ENCODE measurements around the gene ATAD3B.
"Not testable (repeated sequence)": the region's sequence is repeated elsewhere in the genome, so short reads cannot be mapped to it uniquely, and the experiment has no call there.

Gene ATAD3B

DNA sequence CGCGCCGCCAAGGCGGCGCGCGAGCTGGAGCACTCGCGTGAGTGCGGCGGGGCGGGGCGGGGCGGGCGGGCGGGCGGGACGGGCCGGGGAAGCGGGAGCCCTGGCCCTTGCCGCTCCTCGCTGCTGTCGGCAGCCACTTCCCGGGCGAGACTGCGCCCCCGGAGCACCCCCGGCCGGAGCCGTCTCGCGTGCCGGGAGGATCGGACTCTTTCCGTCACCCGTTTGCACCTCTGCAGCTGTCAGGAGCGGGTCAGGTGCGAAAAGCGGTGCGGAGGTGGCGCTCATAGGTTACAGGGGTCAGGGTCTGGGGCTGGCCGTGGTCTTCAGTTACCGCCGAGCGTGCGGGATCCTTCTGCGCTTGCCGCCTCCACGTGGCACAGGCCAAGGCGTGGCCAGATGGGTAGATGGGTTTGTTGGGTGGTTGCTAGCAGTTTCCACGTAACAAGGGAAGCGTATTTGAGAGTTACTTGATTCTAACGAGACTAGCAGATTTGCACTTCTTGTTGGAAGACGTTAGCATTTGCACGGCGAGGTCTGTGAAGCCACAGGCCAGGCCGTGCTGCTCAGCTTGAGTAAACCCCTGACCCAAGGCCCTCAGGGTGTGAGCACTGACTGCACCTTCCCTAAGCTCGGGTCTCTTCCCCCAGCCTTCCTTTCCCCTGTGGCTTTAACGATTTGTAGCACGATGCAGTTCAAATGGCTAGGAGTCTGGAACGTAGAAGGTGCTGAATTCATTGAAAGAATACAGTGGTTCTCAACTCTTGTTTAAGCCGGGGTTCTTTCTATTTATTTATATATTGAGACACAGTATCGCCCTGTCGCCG is 700 bp downstream of the ATAD3B start:
- Histone ChIP-seq H3K4me3 (ENCODE audit: low read depth, low read length) (peak overlapping the region; percentile 97), H3K36me3 (ENCODE audit: control insufficient read depth in 2 of 2, insufficient read depth in 1 of 2, low read length in 2 of 2) (peaks cover 6 to 22% of the 10 kb centered on the region in 2 experiments; a peak in 2 of 3 replicates), H3K27ac (ENCODE audit: extremely low read depth, low read depth, low read length) (peak overlapping the region; percentile 22; the same call in 1 of the 2 replicates)
- H3K9me3 ChIP-seq (ENCODE audit: control insufficient read depth, insufficient read depth, low read depth, low read length); POLR2A ChIA-PET; H3K4me1 ChIP-seq (ENCODE audit: control insufficient read depth, insufficient read depth, low read length): not testable (repeated sequence)
- TF ChIP-seq ZBTB48 (tag by site-specific recombination; IDR thresholded peaks at IDR 0.05) = 0 out of 2 replicates have a peak, but pooled peaks have one; percentile 30
- CTCF ChIA-PET = interaction anchor here (0.9 kb wide), 1 partner anchor 31 kb away, joined by 4 read pairs; no protein-coding TSS in a partner anchor

DNA sequence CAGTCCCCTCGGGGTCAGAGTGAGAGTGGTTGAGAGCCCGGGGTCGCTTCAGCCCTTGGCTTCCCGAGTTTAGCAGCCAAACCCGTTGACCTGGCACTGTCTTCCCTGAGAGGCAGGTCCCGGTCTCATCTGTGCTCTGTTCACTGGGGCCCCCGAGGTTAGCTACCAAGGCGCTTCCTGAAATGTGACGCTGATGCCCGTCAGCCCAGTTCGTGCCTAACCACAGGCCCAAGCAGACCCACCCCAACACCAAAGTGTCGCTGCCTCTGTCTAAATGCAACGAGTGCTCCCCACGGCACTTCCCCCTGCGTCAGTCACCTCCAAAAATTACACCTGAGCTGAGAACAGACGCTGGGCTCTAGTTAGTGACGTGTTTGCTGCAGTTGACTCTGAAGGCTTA is 4.4 kb downstream of the ATAD3B start:
- CTCF ChIA-PET; H3K27ac ChIP-seq (ENCODE audit: extremely low read depth, low read depth, low read length); H3K9me3 ChIP-seq (ENCODE audit: control insufficient read depth, insufficient read depth, low read depth, low read length); POLR2A ChIA-PET; H3K4me1 ChIP-seq (ENCODE audit: control insufficient read depth, insufficient read depth, low read length); H3K4me3 ChIP-seq (ENCODE audit: low read depth, low read length): not testable (repeated sequence)
- H3K36me3 ChIP-seq (ENCODE audit: control insufficient read depth in 2 of 2, insufficient read depth in 1 of 2, low read length in 2 of 2) = peaks cover 21 to 52% of the 10 kb centered on the region in 2 experiments; a peak in 2 of 3 replicates

DNA sequence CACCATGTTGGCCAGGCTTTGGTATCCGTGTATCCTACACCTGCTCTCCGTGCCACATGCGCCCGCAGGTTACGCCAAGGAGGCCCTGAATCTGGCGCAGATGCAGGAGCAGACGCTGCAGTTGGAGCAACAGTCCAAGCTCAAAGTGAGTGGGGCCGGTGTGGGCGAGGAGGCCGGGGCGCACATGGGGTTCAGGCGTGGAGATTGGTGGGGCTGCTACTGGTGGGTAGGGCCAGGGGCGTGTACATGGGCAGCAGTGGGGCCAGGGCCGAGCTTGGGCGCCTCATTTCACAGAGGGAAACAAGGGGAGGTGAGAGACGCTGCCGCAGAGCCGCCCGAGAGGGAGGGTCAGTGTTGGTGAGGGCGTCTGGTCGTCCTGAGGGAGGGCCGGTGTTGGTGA is 5.6 kb downstream of the ATAD3B start:
- Histone ChIP-seq H3K36me3 (ENCODE audit: control insufficient read depth in 2 of 2, insufficient read depth in 1 of 2, low read length in 2 of 2) (peaks cover 21 to 59% of the 10 kb centered on the region in 2 experiments; a peak in 2 of 3 replicates), H3K27ac (ENCODE audit: extremely low read depth, low read depth, low read length) (no peak overlapping the region), H3K9me3 (ENCODE audit: control insufficient read depth, insufficient read depth, low read depth, low read length) (no peaks in the 10 kb centered on the region), H3K4me3 (ENCODE audit: low read depth, low read length) (no peak overlapping the region), H3K4me1 (ENCODE audit: control insufficient read depth, insufficient read depth, low read length) (no peaks in the 10 kb centered on the region)
- TF ChIP-seq ZNF221 (tag by site-specific recombination; IDR thresholded peaks at IDR 0.05; ENCODE audit: borderline replicate concordance) (no peak), ZFHX2 (tag by site-specific recombination; conservative IDR thresholded peaks at IDR 0.05) (no peak), ZNF621 (tag by site-specific recombination; IDR thresholded peaks at IDR 0.05) (no peak), KLF7 (tag by site-specific recombination; IDR thresholded peaks at IDR 0.05; ENCODE audit: borderline replicate concordance) (no peak), ZNF112 (tag by site-specific recombination; IDR thresholded peaks at IDR 0.05) (no peak), ZNF37A (tag by site-specific recombination; IDR thresholded peaks at IDR 0.05) (no peak)
- TF ChIP-seq, protein P1, sequence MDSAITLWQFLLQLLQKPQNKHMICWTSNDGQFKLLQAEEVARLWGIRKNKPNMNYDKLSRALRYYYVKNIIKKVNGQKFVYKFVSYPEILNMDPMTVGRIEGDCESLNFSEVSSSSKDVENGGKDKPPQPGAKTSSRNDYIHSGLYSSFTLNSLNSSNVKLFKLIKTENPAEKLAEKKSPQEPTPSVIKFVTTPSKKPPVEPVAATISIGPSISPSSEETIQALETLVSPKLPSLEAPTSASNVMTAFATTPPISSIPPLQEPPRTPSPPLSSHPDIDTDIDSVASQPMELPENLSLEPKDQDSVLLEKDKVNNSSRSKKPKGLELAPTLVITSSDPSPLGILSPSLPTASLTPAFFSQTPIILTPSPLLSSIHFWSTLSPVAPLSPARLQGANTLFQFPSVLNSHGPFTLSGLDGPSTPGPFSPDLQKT (IDR thresholded peaks at IDR 0.05; ENCODE audit: borderline replicate concordance, low read depth, low read length) = no peak
- TF ChIP-seq, protein P2, sequence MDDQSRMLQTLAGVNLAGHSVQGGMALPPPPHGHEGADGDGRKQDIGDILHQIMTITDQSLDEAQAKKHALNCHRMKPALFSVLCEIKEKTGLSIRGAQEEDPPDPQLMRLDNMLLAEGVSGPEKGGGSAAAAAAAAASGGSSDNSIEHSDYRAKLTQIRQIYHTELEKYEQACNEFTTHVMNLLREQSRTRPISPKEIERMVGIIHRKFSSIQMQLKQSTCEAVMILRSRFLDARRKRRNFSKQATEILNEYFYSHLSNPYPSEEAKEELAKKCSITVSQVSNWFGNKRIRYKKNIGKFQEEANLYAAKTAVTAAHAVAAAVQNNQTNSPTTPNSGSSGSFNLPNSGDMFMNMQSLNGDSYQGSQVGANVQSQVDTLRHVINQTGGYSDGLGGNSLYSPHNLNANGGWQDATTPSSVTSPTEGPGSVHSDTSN (CRISPR knock-in tag; IDR thresholded peaks at IDR 0.05) = no peak
- ChIA-PET CTCF (interaction anchor here (1.2 kb wide), 1 partner anchor 14 kb away, joined by 3 read pairs; no protein-coding TSS in a partner anchor), POLR2A (no interaction called here)

DNA sequence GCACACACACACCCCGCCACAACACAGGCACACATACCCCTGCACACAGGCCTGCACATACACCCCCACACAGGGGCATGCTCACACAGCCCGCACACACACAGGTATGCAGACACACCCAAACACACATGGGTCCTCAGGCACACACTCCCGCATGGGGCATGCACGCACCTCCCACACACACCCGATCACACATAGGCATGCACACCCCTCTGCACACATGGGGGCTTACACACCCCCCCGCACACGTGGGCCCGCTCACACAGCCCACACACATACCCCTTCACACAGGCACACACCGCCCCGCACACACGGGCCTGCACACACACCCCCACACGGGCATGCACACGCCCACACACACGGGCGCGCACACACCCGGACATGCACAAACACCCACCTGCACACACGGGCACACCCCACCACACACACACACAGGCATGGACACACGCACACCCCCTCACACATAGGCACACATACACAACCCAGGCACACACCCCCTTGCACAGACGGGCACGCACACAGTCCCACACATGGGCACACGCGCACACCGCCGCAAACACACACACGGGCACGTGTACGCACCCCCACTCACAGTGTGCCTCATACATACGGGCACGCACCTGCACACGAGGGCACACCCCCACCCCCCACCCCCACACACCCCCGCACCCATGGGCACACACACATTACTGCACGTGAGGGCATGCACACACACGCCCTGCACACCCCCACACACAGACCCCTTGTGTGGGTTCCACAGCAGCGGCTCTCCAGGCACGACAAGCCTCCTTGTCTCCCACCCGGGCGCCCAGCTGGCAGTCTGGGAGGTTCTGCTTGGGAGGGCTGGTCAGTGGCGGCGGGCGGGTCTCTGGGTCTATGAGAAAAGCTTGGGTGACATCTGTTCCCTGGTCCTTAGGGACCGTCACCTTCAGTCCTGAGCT is 8.3 kb downstream of the ATAD3B start:
- POLR2A ChIA-PET = no interaction called here
- no peak overlapping the region for H3K27ac ChIP-seq (ENCODE audit: extremely low read depth, low read depth, low read length)
- no peaks in the 10 kb centered on the region for H3K9me3 ChIP-seq (ENCODE audit: control insufficient read depth, insufficient read depth, low read depth, low read length)
- H3K36me3 ChIP-seq (ENCODE audit: control insufficient read depth in 2 of 2, insufficient read depth in 1 of 2, low read length in 2 of 2) = peaks cover 31 to 75% of the 10 kb centered on the region in 2 experiments; a peak in 2 of 3 replicates
- H3K4me1 ChIP-seq (ENCODE audit: control insufficient read depth, insufficient read depth, low read length) = no peaks in the 10 kb centered on the region
- CTCF ChIA-PET = no interaction called here
- H3K4me3 ChIP-seq (ENCODE audit: low read depth, low read length) = no peak overlapping the region
- peak; percentile 94 for TF ChIP-seq ZFHX2 (tag by site-specific recombination; conservative IDR thresholded peaks at IDR 0.05)
- TF ChIP-seq ZNF501 (tag by site-specific recombination; IDR thresholded peaks at IDR 0.05) = no peak
- no peak for TF ChIP-seq ZFP3 (tag by site-specific recombination; IDR thresholded peaks at IDR 0.05; ENCODE audit: low read depth)
- TF ChIP-seq, protein P3, sequence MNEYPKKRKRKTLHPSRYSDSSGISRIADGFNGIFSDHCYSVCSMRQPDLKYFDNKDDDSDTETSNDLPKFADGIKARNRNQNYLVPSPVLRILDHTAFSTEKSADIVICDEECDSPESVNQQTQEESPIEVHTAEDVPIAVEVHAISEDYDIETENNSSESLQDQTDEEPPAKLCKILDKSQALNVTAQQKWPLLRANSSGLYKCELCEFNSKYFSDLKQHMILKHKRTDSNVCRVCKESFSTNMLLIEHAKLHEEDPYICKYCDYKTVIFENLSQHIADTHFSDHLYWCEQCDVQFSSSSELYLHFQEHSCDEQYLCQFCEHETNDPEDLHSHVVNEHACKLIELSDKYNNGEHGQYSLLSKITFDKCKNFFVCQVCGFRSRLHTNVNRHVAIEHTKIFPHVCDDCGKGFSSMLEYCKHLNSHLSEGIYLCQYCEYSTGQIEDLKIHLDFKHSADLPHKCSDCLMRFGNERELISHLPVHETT (tag by site-specific recombination; IDR thresholded peaks at IDR 0.05) = no peak
- TF ChIP-seq, protein P4, sequence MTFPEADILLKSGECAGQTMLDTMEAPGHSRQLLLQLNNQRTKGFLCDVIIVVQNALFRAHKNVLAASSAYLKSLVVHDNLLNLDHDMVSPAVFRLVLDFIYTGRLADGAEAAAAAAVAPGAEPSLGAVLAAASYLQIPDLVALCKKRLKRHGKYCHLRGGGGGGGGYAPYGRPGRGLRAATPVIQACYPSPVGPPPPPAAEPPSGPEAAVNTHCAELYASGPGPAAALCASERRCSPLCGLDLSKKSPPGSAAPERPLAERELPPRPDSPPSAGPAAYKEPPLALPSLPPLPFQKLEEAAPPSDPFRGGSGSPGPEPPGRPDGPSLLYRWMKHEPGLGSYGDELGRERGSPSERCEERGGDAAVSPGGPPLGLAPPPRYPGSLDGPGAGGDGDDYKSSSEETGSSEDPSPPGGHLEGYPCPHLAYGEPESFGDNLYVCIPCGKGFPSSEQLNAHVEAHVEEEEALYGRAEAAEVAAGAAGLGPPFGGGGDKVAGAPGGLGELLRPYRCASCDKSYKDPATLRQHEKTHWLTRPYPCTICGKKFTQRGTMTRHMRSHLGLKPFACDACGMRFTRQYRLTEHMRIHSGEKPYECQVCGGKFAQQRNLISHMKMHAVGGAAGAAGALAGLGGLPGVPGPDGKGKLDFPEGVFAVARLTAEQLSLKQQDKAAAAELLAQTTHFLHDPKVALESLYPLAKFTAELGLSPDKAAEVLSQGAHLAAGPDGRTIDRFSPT (tag by site-specific recombination; IDR thresholded peaks at IDR 0.05) = peak; percentile 46; the same call in 1 of the 2 replicates
- no peak for TF ChIP-seq MEIS1 (CRISPR knock-in tag; IDR thresholded peaks at IDR 0.05; ENCODE audit: borderline replicate concordance)
- no peak for TF ChIP-seq ZNF664 (tag by site-specific recombination; IDR thresholded peaks at IDR 0.05)
- TF ChIP-seq ZNF529 (tag by site-specific recombination; IDR thresholded peaks at IDR 0.05; ENCODE audit: insufficient replicate concordance) = no peak

All from HEK293 (cell line).